Type B pancreatic cell (in vitro differentiated cells): ENCODE results near the gene SCUBE2. TPM values are rescaled to one million over a fixed set of nuclear protein-coding genes. Genes with fewer than 3 reads are reported as not detected.

ENCODE experiments used
- DNase-seq: peaks from one replicate; pipeline ENCODE4 v3.0.0; 2021; ENCODE audit warnings: mixed read lengths; ENCODE audit not compliant: unreplicated experiment; ENCODE audit errors: extremely low spot score
- H3K27ac Mint-ChIP-seq: 2 replicates; pipeline ENCODE4 v1.8.0; 2021; ENCODE audit warnings: mild to moderate bottlenecking, mixed read lengths
- H3K27me3 Mint-ChIP-seq: 2 replicates; pipeline ENCODE4 v1.8.0; 2021; ENCODE audit warnings: mixed read lengths
- H3K36me3 Mint-ChIP-seq: 2 replicates; pipeline ENCODE4 v1.8.0; 2021; ENCODE audit warnings: mixed read lengths
- H3K4me1 Mint-ChIP-seq: one replicate; pipeline ENCODE4 v1.8.0; 2021; ENCODE audit warnings: mixed read lengths; ENCODE audit not compliant: unreplicated experiment
- H3K4me3 Mint-ChIP-seq: 2 replicates; pipeline ENCODE4 v1.8.0; 2021; ENCODE audit warnings: mild to moderate bottlenecking, mixed read lengths
- H3K9me3 Mint-ChIP-seq: 2 replicates; pipeline ENCODE4 v1.8.0; 2021; ENCODE audit warnings: mixed read lengths
- CTCF ChIP-seq: fragments of 200-600 bp; sonication (generic); conservative IDR thresholded peaks from 2 replicates; pipeline ENCODE4 v1.5.0; 2021; ENCODE audit warnings: antibody characterized with exemption, mild to moderate bottlenecking
- total RNA-seq: library from RNA; stranded (reverse); gene quantifications from 2 replicates; pipeline ENCODE4 v1.2.1, GENCODE V29; 2021; ENCODE audit warnings: low replicate concordance

The SCUBE2 gene
- total RNA-seq, 1 donor from 2014 or later, result 7.9 TPM

- H3K27me3 Mint-ChIP-seq, result peaks cover 4% of the 10 kb centered on the region
- no peak overlapping the region for H3K4me3 Mint-ChIP-seq
- TF ChIP-seq CTCF, result no peak
- H3K9me3 Mint-ChIP-seq, result no peaks in the 10 kb centered on the region
- DNase-seq, result no peak
- H3K4me1 Mint-ChIP-seq, result peaks cover 5% of the 10 kb centered on the region
- H3K27ac Mint-ChIP-seq, result no peak overlapping the region
- no peaks in the 10 kb centered on the region for H3K36me3 Mint-ChIP-seq
Measured at GRCh38 chr11:9076046-9076445, 15.4 kb downstream of the SCUBE2 start.

- peaks cover 3% of the 10 kb centered on the region for H3K27me3 Mint-ChIP-seq
- no peak for DNase-seq
- no peak for TF ChIP-seq CTCF
- H3K4me3 Mint-ChIP-seq, result no peak overlapping the region
- H3K36me3 Mint-ChIP-seq, result no peaks in the 10 kb centered on the region
- H3K9me3 Mint-ChIP-seq, result no peaks in the 10 kb centered on the region
- no peak overlapping the region for H3K27ac Mint-ChIP-seq
- peaks cover 9% of the 10 kb centered on the region for H3K4me1 Mint-ChIP-seq
Measured at GRCh38 chr11:9075556-9075955, 15.8 kb downstream of the SCUBE2 start.

GRCh38 chr11:9074338-9075029 is 16.9 kb downstream of the SCUBE2 start:
- Mint-ChIP-seq H3K4me3 (no peak overlapping the region), H3K27ac (no peak overlapping the region), H3K9me3 (no peaks in the 10 kb centered on the region), H3K36me3 (no peaks in the 10 kb centered on the region), H3K4me1 (peaks cover 12% of the 10 kb centered on the region), H3K27me3 (peaks cover 3% of the 10 kb centered on the region)
- no peak for TF ChIP-seq CTCF
- no peak for DNase-seq

GRCh38 chr11:9073466-9074225 is 17.8 kb downstream of the SCUBE2 start:
- no peak for TF ChIP-seq CTCF
- Mint-ChIP-seq H3K4me1 (peaks cover 12% of the 10 kb centered on the region), H3K27ac (no peak overlapping the region), H3K9me3 (no peaks in the 10 kb centered on the region), H3K27me3 (peaks cover 3% of the 10 kb centered on the region), H3K4me3 (no peak overlapping the region), H3K36me3 (no peaks in the 10 kb centered on the region)
- DNase-seq, result no peak

- Mint-ChIP-seq H3K36me3 (no peaks in the 10 kb centered on the region), H3K27ac (no peak overlapping the region), H3K27me3 (peaks cover 3% of the 10 kb centered on the region), H3K4me1 (peaks cover 12% of the 10 kb centered on the region), H3K9me3 (no peaks in the 10 kb centered on the region), H3K4me3 (no peak overlapping the region)
- no peak for TF ChIP-seq CTCF
- no peak for DNase-seq
Measured at GRCh38 chr11:9072626-9073176, 18.7 kb downstream of the SCUBE2 start.
